ENCODE measurements around the gene RIC8B.
"Not testable (repeated sequence)": the region's sequence is repeated elsewhere in the genome, so short reads cannot be mapped to it uniquely, and the experiment has no call there.

Gene RIC8B

GRCh38 chr12:106897981-106898901 lies 123.8 kb downstream of the RIC8B start:
- DNase-seq (ENCODE audit: extremely low read depth in 1 of 2, low read depth in 1 of 2): no peak

GRCh38 chr12:106900554-106900953 lies 126.1 kb downstream of the RIC8B start:
- no peak for DNase-seq (ENCODE audit: extremely low read depth in 1 of 2, low read depth in 1 of 2)

- no peak for DNase-seq (ENCODE audit: extremely low read depth in 1 of 2, low read depth in 1 of 2)
Observed at GRCh38 chr12:106901276-106901675, 126.8 kb downstream of the RIC8B start.

GRCh38 chr12:106902053-106902452 lies 127.6 kb downstream of the RIC8B start:
- no peak for DNase-seq (ENCODE audit: extremely low read depth in 1 of 2, low read depth in 1 of 2)

GRCh38 chr12:106903241-106903945 lies 128.9 kb downstream of the RIC8B start:
- peak; percentile 60 to 73 for DNase-seq (ENCODE audit: extremely low read depth in 1 of 2, low read depth in 1 of 2)

GRCh38 chr12:106906715-106907114 lies 132.2 kb downstream of the RIC8B start:
- DNase-seq (ENCODE audit: extremely low read depth in 1 of 2, low read depth in 1 of 2): no peak

GRCh38 chr12:106907411-106907810 lies 132.9 kb downstream of the RIC8B start:
- DNase-seq (ENCODE audit: extremely low read depth in 1 of 2, low read depth in 1 of 2): no peak

- no peak for DNase-seq (ENCODE audit: extremely low read depth in 1 of 2, low read depth in 1 of 2)
Observed at GRCh38 chr12:106907846-106908245, 133.4 kb downstream of the RIC8B start.

GRCh38 chr12:106908561-106908960 lies 134.1 kb downstream of the RIC8B start:
- no peak for DNase-seq (ENCODE audit: extremely low read depth in 1 of 2, low read depth in 1 of 2)

- no peak for DNase-seq (ENCODE audit: extremely low read depth in 1 of 2, low read depth in 1 of 2)
Observed at GRCh38 chr12:106910202-106910601, 135.7 kb downstream of the RIC8B start.

GRCh38 chr12:106911581-106911980 lies 137.1 kb downstream of the RIC8B start:
- DNase-seq (ENCODE audit: extremely low read depth in 1 of 2, low read depth in 1 of 2): no peak

GRCh38 chr12:106913456-106913855 lies 139.0 kb downstream of the RIC8B start:
- DNase-seq (ENCODE audit: extremely low read depth in 1 of 2, low read depth in 1 of 2): no peak

- DNase-seq (ENCODE audit: extremely low read depth in 1 of 2, low read depth in 1 of 2): no peak
Observed at GRCh38 chr12:106914796-106915634, 140.5 kb downstream of the RIC8B start.

GRCh38 chr12:106915635-106916026 lies 141.1 kb downstream of the RIC8B start:
- no peak for DNase-seq (ENCODE audit: extremely low read depth in 1 of 2, low read depth in 1 of 2)

GRCh38 chr12:106917503-106917902 lies 143.0 kb downstream of the RIC8B start:
- DNase-seq (ENCODE audit: extremely low read depth in 1 of 2, low read depth in 1 of 2): no peak

- DNase-seq (ENCODE audit: extremely low read depth in 1 of 2, low read depth in 1 of 2): no peak
Observed at GRCh38 chr12:106918746-106919145, 144.3 kb downstream of the RIC8B start.

GRCh38 chr12:106919910-106920544 lies 145.5 kb downstream of the RIC8B start:
- no peak for DNase-seq (ENCODE audit: extremely low read depth in 1 of 2, low read depth in 1 of 2)

- DNase-seq (ENCODE audit: extremely low read depth in 1 of 2, low read depth in 1 of 2): not testable (repeated sequence)
Observed at GRCh38 chr12:106921976-106922375, 147.5 kb downstream of the RIC8B start.

GRCh38 chr12:106923594-106923993 lies 149.1 kb downstream of the RIC8B start:
- DNase-seq (ENCODE audit: extremely low read depth in 1 of 2, low read depth in 1 of 2): not testable (repeated sequence)

GRCh38 chr12:106924268-106924861 lies 149.9 kb downstream of the RIC8B start:
- no peak for DNase-seq (ENCODE audit: extremely low read depth in 1 of 2, low read depth in 1 of 2)

Data from stimulated activated CD8-positive, alpha-beta memory T cell treated with anti-CD3 and anti-CD28 coated beads, Interleukin-7, amount 100 ng/mL, for 48 hours (primary cell).